Neural progenitor cell (in vitro differentiated cells): ENCODE measurements around the gene STMN3.

Experiments
- EZH2 ChIP-seq: fragments of 200-600 bp; sonication (generic); IDR thresholded peaks from 2 replicates; pipeline ENCODE4 v1.6.1; 2017; ENCODE audit warnings: antibody characterized with exemption, mild to moderate bottlenecking, moderate library complexity
- TF ChIP-seq, protein P1 (sequence below): fragments of 200-600 bp; sonication (generic); IDR thresholded peaks from 2 replicates; pipeline ENCODE4 v1.5.1; 2017; ENCODE audit warnings: antibody characterized with exemption, mild to moderate bottlenecking

- TF ChIP-seq, protein P1, sequence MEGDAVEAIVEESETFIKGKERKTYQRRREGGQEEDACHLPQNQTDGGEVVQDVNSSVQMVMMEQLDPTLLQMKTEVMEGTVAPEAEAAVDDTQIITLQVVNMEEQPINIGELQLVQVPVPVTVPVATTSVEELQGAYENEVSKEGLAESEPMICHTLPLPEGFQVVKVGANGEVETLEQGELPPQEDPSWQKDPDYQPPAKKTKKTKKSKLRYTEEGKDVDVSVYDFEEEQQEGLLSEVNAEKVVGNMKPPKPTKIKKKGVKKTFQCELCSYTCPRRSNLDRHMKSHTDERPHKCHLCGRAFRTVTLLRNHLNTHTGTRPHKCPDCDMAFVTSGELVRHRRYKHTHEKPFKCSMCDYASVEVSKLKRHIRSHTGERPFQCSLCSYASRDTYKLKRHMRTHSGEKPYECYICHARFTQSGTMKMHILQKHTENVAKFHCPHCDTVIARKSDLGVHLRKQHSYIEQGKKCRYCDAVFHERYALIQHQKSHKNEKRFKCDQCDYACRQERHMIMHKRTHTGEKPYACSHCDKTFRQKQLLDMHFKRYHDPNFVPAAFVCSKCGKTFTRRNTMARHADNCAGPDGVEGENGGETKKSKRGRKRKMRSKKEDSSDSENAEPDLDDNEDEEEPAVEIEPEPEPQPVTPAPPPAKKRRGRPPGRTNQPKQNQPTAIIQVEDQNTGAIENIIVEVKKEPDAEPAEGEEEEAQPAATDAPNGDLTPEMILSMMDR, result no peak
- TF ChIP-seq EZH2, result no peak
Observed at GRCh38 chr20:63640086-63640485, 13.1 kb downstream of the STMN3 start.
